GM19455 (cell line): ENCODE data around the gene CDHR4.

ENCODE experiments used
- ATAC-seq: cut with Tn5 transposase; IDR thresholded peaks from one replicate; pipeline ENCODE4 v1.9.1; 2021; ENCODE audit not compliant: unreplicated experiment

CDHR4 gene

GRCh38 chr3:49745986-49746385 is 53.7 kb downstream of the CDHR4 start:
- ATAC-seq = no peak
